HEK293 (cell line): ENCODE results near the gene LRRC57.

Experiments used
- ZFP3 ChIP-seq: fragments of 450-650 bp; formaldehyde crosslinking; IDR thresholded peaks from 2 replicates; pipeline ENCODE4 v1.5.1; 2016; ENCODE audit warnings: low read depth, missing biosample characterization, missing genetic modification characterization
- ZIC2 ChIP-seq: fragments of 450-650 bp; formaldehyde crosslinking; IDR thresholded peaks from 2 replicates; pipeline ENCODE4 v1.5.1; 2016; ENCODE audit warnings: missing biosample characterization, missing genetic modification characterization
- TF ChIP-seq, protein P1 (sequence below): fragments of 450-650 bp; formaldehyde crosslinking; IDR thresholded peaks from 2 replicates; pipeline ENCODE4 v1.5.1; 2016; ENCODE audit warnings: missing biosample characterization, missing genetic modification characterization
- TF ChIP-seq, protein P2 (sequence below): fragments of 450-650 bp; formaldehyde crosslinking; IDR thresholded peaks from 2 replicates; pipeline ENCODE4 v1.5.1; 2016; ENCODE audit warnings: missing biosample characterization, missing genetic modification characterization
- TF ChIP-seq, protein P3 (sequence below): fragments of 450-650 bp; formaldehyde crosslinking; IDR thresholded peaks from 2 replicates; pipeline ENCODE4 v1.5.1; 2017; ENCODE audit warnings: missing biosample characterization, mild to moderate bottlenecking, missing genetic modification characterization, moderate library complexity

DNA sequence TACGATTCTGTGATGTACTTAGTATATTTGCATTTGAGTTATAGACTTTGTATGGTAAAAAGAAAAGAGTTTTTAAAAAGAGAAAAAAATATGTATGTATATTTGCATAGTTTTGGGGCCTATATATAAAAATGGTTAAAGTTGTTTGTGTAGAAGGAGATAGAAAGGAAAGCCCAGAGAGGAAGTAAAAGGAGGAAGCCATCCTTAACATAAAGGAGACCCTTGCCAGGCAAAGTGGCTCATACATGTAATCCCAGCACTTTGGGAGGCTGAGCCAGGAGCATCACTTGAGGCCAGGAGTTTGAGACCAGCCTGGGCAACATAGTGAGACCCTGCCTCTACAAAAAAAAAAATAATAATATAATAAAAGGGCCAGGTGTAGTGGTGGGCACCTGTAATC, 44.8 kb downstream of the LRRC57 start:
- TF ChIP-seq, protein P1, sequence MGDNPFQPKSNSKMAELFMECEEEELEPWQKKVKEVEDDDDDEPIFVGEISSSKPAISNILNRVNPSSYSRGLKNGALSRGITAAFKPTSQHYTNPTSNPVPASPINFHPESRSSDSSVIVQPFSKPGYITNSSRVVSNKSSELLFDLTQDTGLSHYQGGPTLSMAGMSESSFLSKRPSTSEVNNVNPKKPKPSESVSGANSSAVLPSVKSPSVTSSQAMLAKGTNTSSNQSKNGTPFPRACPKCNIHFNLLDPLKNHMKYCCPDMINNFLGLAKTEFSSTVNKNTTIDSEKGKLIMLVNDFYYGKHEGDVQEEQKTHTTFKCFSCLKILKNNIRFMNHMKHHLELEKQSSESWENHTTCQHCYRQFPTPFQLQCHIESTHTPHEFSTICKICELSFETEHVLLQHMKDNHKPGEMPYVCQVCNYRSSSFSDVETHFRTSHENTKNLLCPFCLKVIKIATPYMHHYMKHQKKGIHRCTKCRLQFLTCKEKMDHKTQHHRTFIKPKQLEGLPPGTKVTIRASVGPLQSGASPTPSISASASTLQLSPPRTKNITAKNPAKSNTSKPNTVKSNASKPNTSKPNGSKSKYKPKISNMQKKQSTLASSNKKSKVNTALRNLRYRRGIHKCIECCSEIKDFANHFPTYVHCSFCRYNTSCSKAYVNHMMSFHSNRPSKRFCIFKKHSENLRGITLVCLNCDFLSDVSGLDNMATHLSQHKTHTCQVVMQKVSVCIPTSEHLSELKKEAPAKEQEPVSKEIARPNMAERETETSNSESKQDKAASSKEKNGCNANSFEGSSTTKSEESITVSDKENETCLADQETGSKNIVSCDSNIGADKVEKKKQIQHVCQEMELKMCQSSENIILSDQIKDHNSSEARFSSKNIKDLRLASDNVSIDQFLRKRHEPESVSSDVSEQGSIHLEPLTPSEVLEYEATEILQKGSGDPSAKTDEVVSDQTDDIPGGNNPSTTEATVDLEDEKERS (tag by site-specific recombination) = no peak
- TF ChIP-seq, protein P2, sequence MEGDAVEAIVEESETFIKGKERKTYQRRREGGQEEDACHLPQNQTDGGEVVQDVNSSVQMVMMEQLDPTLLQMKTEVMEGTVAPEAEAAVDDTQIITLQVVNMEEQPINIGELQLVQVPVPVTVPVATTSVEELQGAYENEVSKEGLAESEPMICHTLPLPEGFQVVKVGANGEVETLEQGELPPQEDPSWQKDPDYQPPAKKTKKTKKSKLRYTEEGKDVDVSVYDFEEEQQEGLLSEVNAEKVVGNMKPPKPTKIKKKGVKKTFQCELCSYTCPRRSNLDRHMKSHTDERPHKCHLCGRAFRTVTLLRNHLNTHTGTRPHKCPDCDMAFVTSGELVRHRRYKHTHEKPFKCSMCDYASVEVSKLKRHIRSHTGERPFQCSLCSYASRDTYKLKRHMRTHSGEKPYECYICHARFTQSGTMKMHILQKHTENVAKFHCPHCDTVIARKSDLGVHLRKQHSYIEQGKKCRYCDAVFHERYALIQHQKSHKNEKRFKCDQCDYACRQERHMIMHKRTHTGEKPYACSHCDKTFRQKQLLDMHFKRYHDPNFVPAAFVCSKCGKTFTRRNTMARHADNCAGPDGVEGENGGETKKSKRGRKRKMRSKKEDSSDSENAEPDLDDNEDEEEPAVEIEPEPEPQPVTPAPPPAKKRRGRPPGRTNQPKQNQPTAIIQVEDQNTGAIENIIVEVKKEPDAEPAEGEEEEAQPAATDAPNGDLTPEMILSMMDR (tag by site-specific recombination) = no peak
- TF ChIP-seq, protein P3, sequence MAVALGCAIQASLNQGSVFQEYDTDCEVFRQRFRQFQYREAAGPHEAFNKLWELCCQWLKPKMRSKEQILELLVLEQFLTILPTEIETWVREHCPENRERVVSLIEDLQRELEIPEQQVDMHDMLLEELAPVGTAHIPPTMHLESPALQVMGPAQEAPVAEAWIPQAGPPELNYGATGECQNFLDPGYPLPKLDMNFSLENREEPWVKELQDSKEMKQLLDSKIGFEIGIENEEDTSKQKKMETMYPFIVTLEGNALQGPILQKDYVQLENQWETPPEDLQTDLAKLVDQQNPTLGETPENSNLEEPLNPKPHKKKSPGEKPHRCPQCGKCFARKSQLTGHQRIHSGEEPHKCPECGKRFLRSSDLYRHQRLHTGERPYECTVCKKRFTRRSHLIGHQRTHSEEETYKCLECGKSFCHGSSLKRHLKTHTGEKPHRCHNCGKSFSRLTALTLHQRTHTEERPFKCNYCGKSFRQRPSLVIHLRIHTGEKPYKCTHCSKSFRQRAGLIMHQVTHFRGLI = no peak
- TF ChIP-seq ZFP3 (no peak), ZIC2 (tag by site-specific recombination) (no peak)
